ENCODE data around the gene ANKRD27. TPM values are rescaled to one million over a fixed set of nuclear protein-coding genes. Genes with fewer than 3 reads are reported as not detected.
"Not testable (repeated sequence)": the region's sequence is repeated elsewhere in the genome, so short reads cannot be mapped to it uniquely, and the experiment has no call there.

The ANKRD27 gene
- total and polyA plus RNA-seq, 4 donors = 13.8 to 20.7 (median 17.9) TPM

DNA sequence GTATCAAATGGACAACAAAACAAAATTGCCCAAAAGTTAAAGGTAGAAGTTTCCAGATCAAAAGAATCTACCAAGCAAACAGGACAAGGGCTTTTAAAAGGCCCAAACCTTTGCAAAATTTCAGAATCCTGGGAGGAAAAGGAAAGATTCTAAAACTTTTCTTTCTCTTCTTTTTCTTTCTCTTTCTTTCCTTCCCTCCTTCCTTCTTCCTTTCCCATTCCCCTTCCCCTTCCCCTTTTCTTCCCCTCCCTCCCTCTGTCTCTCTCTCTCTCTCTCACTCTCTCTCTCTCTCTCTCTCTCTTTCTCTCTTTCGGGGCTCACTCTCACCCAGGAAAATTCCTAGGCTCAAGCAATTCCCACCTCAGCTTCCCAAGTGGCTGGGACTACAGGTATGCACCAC is 98.2 kb downstream of the ANKRD27 start:
- Histone ChIP-seq H3K4me3 (ENCODE audit: low read depth, low read length) (no peak overlapping the region), H3K36me3 (ENCODE audit: control insufficient read depth, insufficient read depth, low read length) (no peaks in the 10 kb centered on the region), H3K27me3 (ENCODE audit: control insufficient read depth, insufficient read depth, low read length) (no peaks in the 10 kb centered on the region), H3K27ac (ENCODE audit: low read depth, low read length) (no peak overlapping the region), H3K4me1 (ENCODE audit: control insufficient read depth, insufficient read depth, low read length) (peaks cover 5% of the 10 kb centered on the region), H3K9me3 (ENCODE audit: control insufficient read depth, insufficient read depth, low read length) (no peaks in the 10 kb centered on the region)
- no peak for DNase-seq (ENCODE audit: low read depth in 4 of 6, low spot score in 6 of 6)
- WGBS (ENCODE audit: insufficient coverage) = no CpG with 5 or more reads among the region's 1 CpG

DNA sequence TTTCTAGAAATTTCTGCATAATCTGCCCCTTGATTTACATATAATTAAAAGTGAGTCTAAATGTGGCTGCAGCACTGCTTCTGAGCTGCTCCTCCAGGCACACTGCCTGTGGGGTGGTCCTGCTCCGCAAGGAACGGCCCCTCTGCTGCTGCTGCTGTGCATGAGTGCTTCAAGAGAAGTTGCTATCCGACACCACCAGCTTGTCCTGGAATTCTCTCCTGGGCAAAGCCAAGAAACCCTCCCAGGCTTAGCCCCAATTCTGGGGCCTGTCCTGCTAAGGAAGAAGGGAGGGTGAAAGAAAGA is 101.5 kb downstream of the ANKRD27 start:
- DNase-seq (ENCODE audit: low read depth in 4 of 6, low spot score in 6 of 6) = no peak
- Histone ChIP-seq H3K4me1 (ENCODE audit: control insufficient read depth, insufficient read depth, low read length) (peaks cover 6% of the 10 kb centered on the region), H3K4me3 (ENCODE audit: low read depth, low read length) (no peak overlapping the region), H3K36me3 (ENCODE audit: control insufficient read depth, insufficient read depth, low read length) (no peaks in the 10 kb centered on the region), H3K27ac (ENCODE audit: low read depth, low read length) (no peak overlapping the region), H3K9me3 (ENCODE audit: control insufficient read depth, insufficient read depth, low read length) (no peaks in the 10 kb centered on the region), H3K27me3 (ENCODE audit: control insufficient read depth, insufficient read depth, low read length) (no peaks in the 10 kb centered on the region)
- 50% methylated on average over 2 of the region's 3 CpGs for whole genome bisulfite sequencing (ENCODE audit: insufficient coverage)

DNA sequence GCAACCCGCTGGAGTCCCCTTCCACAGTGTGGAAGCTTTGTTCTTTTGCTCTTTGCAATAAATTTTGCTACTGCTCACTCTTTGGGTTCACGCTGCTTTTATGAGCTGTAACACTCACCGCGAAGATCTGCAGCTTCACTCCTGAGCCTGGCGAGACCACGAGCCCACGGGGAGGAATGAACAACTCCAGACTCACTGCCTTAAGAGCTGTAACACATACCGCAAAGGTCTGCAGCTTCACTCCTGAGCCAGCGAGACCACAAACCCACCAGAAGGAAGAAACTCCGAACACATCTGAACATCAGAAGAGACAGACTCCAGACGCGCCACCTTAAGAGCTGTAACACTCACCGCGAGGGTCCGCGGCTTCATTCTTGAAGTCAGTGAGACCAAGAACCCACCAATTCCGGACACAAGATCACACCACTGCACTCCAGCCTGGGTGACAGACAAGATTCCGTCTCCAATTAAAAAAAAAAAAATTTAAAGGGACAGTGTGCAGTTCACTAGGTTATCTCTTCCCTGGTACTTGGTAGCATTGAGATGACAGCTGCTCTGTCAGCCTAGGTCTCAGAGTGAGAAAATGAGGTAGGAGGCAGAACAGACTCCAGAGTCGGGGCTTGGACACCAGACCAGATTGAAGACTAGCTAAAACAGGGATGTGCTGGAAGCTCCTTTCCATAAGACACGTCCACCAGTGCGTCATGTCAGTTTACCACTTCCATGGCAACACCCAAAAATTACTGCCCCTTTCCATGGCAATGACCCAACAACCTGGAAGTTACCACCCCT is 102.1 kb downstream of the ANKRD27 start:
- DNase-seq (ENCODE audit: low read depth in 4 of 6, low spot score in 6 of 6); H3K27me3 ChIP-seq (ENCODE audit: control insufficient read depth, insufficient read depth, low read length); H3K4me3 ChIP-seq (ENCODE audit: low read depth, low read length); H3K36me3 ChIP-seq (ENCODE audit: control insufficient read depth, insufficient read depth, low read length); H3K4me1 ChIP-seq (ENCODE audit: control insufficient read depth, insufficient read depth, low read length); H3K9me3 ChIP-seq (ENCODE audit: control insufficient read depth, insufficient read depth, low read length); H3K27ac ChIP-seq (ENCODE audit: low read depth, low read length): not testable (repeated sequence)
- 70% methylated on average over 6 of the region's 21 CpGs for WGBS (ENCODE audit: insufficient coverage)

DNA sequence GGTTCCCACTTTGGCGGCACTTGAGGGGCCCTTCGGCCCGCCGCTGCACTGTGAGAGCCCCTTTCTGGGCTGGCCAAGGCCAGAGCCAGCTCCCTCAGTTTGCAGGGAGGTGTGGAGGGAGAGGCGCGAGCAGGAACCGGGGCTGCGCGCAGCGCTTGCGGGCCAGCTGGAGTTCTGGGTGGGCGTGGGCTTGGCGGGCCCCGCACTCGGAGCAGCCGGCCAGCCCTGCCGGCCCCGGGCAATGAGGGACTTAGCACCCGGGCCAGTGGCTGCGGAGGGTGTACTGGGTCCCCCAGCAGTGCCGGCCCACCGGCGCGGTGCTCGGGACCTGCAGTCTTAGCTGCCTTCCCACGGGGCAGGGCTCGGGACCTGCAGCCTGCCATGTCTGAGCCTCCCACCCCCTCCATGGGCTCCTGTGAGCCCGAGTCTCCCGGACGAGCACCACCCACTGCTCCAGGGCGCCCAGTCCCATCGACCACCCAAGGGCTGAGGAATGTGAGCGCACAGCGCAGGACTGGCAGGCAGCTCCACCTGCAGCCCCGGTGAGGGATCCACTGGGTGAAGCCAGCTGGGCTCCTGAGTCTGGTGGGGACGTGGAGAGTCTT is 103.4 kb downstream of the ANKRD27 start:
- H3K4me1 ChIP-seq (ENCODE audit: control insufficient read depth, insufficient read depth, low read length); H3K36me3 ChIP-seq (ENCODE audit: control insufficient read depth, insufficient read depth, low read length); H3K27me3 ChIP-seq (ENCODE audit: control insufficient read depth, insufficient read depth, low read length); H3K9me3 ChIP-seq (ENCODE audit: control insufficient read depth, insufficient read depth, low read length); H3K4me3 ChIP-seq (ENCODE audit: low read depth, low read length); DNase-seq (ENCODE audit: low read depth in 4 of 6, low spot score in 6 of 6); H3K27ac ChIP-seq (ENCODE audit: low read depth, low read length): not testable (repeated sequence)
- 87% methylated on average over 15 of the region's 36 CpGs for WGBS (ENCODE audit: insufficient coverage)

DNA sequence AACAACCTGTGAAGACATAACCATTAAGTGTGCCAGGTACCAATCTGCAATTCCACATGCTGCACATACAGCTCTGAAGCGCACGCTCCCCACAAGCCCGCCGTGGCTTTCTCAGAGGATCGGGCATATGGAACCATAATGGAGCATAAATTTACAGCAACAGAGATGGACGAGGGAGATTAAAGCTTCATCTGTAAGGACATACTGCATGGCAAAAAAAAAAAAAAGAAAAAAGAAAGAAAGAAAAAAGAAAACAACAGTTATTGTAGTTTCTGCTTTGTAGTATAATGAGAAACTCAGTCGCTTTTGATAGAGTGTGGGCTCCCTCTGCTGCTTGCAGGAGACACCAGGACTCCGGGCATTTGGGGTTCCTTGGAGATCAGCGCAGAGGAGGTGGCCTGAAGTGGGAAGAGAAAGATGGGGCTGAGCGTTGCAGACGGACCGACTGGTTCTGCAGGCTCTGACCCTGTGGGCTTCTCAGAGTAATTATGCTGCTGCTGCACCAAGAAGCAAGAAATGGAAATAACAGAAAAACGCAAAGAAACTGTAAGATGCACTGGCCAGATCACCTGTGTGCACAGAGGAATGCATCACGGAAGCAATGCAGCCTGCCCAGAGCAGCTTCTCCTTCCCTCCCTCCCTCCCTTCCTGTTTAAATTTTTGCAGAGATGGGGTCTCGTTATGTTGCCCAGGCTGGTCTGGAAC is 104.7 kb downstream of the ANKRD27 start:
- no peak overlapping the region for H3K4me3 ChIP-seq (ENCODE audit: low read depth, low read length)

DNA sequence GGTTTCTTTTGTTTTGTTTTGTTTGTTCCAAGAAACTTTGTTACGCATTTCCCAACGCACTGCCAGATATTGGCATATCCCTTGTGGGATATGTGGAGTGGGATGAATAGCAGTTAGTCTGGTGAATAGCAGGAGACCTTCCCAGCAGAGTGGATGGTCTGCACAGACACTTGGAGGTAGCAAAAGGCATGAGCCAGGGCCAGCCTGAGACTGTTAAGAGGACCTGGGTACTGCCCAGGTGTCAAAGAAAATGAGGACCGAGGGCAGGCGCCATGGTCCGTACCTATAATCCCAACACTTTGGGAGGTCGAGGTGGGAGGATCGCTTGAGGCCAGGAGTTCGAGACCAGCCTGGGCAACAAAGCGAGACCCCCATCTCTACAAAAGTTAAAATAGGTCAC is 107.5 kb downstream of the ANKRD27 start:
- no peak for DNase-seq (ENCODE audit: low read depth in 4 of 6, low spot score in 6 of 6)
- Histone ChIP-seq H3K27me3 (ENCODE audit: control insufficient read depth, insufficient read depth, low read length) (no peaks in the 10 kb centered on the region), H3K27ac (ENCODE audit: low read depth, low read length) (no peak overlapping the region), H3K36me3 (ENCODE audit: control insufficient read depth, insufficient read depth, low read length) (no peaks in the 10 kb centered on the region), H3K4me1 (ENCODE audit: control insufficient read depth, insufficient read depth, low read length) (peaks cover 6% of the 10 kb centered on the region), H3K4me3 (ENCODE audit: low read depth, low read length) (no peak overlapping the region), H3K9me3 (ENCODE audit: control insufficient read depth, insufficient read depth, low read length) (no peaks in the 10 kb centered on the region)
- 96% methylated on average over 3 of the region's 9 CpGs for WGBS (ENCODE audit: insufficient coverage)

More for the DNA sequence above, 104.7 kb downstream of the ANKRD27 start:
- Histone ChIP-seq H3K4me1 (ENCODE audit: control insufficient read depth, insufficient read depth, low read length) (peaks cover 6% of the 10 kb centered on the region), H3K36me3 (ENCODE audit: control insufficient read depth, insufficient read depth, low read length) (no peaks in the 10 kb centered on the region), H3K27me3 (ENCODE audit: control insufficient read depth, insufficient read depth, low read length) (no peaks in the 10 kb centered on the region), H3K27ac (ENCODE audit: low read depth, low read length) (no peak overlapping the region), H3K9me3 (ENCODE audit: control insufficient read depth, insufficient read depth, low read length) (no peaks in the 10 kb centered on the region)
- DNase-seq (ENCODE audit: low read depth in 4 of 6, low spot score in 6 of 6) = peak; percentile 24 to 94 (median 56)
- 46% methylated on average over 14 of the region's 15 CpGs for WGBS (ENCODE audit: insufficient coverage)

DNA sequence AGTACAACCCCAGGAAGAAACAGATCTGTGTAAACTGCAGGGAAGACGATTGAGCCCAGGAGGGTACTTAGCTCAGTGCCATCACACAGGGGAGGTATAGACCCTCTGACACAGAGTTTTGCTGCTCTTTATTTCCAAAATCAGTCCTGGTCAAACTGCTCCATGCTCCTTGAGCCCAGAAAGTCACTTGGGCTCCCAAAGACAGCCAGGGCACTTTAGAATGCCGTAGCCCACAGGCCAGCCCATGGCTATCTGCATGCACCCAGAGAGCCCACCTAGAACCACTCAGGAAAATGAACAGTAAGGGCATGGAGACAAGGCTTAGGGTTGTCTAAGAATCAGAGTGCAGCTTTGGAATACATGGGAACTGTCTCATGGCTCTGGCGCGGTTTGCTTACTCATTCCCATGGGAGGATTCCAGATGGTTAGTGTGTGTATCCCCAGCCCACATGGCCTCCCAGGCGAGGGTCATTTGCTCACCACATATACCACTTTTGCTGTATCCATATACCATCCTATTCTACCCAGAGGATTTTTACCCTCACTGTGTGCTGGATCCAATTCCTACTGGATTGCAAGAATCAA is 108.6 kb downstream of the ANKRD27 start:
- 81% methylated on average over 2 of the region's 5 CpGs for WGBS (ENCODE audit: insufficient coverage)
- DNase-seq (ENCODE audit: low read depth in 4 of 6, low spot score in 6 of 6) = no peak

DNA sequence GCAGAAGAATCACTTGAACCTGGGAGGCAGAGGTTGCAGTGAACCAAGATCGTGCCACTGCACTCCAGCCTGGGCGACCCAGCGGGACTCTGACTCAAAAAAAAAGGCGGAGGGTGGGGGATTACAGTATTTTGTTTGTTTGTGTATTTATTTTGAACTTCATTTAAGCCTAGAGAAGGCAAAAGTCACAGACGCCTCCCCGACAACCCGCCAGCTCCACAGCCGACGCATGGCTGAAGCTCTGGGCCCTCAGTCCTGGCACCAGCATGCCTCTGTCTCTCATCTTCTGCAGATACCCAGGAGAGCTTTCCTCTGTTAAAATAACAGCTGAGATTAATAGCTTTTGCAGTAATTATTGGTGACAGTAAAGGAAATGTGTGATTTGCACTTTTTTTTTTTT is 111.2 kb downstream of the ANKRD27 start:
- 100% methylated on average over 2 of the region's 9 CpGs for WGBS (ENCODE audit: insufficient coverage)
- H3K36me3 ChIP-seq (ENCODE audit: control insufficient read depth, insufficient read depth, low read length) = no peaks in the 10 kb centered on the region
- H3K27ac ChIP-seq (ENCODE audit: low read depth, low read length) = no peak overlapping the region
- H3K4me3 ChIP-seq (ENCODE audit: low read depth, low read length) = no peak overlapping the region
- H3K9me3 ChIP-seq (ENCODE audit: control insufficient read depth, insufficient read depth, low read length) = no peaks in the 10 kb centered on the region
- H3K4me1 ChIP-seq (ENCODE audit: control insufficient read depth, insufficient read depth, low read length) = no peaks in the 10 kb centered on the region
- DNase-seq (ENCODE audit: low read depth in 4 of 6, low spot score in 6 of 6) = no peak
- no peaks in the 10 kb centered on the region for H3K27me3 ChIP-seq (ENCODE audit: control insufficient read depth, insufficient read depth, low read length)

More for the DNA sequence above, 108.6 kb downstream of the ANKRD27 start:
- Histone ChIP-seq H3K36me3 (ENCODE audit: control insufficient read depth, insufficient read depth, low read length) (no peaks in the 10 kb centered on the region), H3K4me3 (ENCODE audit: low read depth, low read length) (no peak overlapping the region), H3K27ac (ENCODE audit: low read depth, low read length) (no peak overlapping the region), H3K4me1 (ENCODE audit: control insufficient read depth, insufficient read depth, low read length) (peaks cover 6% of the 10 kb centered on the region), H3K9me3 (ENCODE audit: control insufficient read depth, insufficient read depth, low read length) (no peaks in the 10 kb centered on the region), H3K27me3 (ENCODE audit: control insufficient read depth, insufficient read depth, low read length) (no peaks in the 10 kb centered on the region)

DNA sequence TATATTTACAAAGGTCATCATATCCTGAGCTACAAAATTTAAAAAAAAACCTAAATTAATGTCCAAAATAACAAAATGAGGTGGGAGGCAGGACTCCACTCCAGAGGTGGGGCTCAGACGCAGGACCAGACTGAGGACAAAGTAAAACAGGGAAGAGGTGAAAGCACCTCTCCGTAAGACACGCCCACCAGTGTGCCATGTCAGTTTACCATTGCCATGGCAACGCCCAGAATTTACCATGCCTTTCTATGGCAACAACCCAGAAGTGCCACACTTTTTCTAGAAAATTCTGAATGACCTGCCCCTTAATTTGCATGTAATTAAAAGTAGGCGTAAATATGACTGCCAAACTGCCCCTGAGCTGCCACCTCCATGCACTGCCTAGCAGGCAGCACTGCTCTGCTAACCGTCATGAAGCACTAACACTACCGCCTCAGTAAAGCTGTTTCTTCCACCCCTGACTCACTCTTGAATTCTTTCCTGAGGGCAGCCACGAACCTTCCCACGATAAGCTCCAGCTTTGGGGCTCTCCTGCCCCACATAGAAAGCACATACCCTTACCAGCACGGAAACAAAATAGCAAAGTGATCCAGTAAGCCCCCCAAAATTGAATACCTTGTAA is 116.3 kb downstream of the ANKRD27 start:
- 36% methylated on average over 9 of the region's 10 CpGs for WGBS (ENCODE audit: insufficient coverage)
- Histone ChIP-seq H3K27ac (ENCODE audit: low read depth, low read length) (no peak overlapping the region), H3K4me3 (ENCODE audit: low read depth, low read length) (no peak overlapping the region), H3K36me3 (ENCODE audit: control insufficient read depth, insufficient read depth, low read length) (no peaks in the 10 kb centered on the region), H3K27me3 (ENCODE audit: control insufficient read depth, insufficient read depth, low read length) (no peaks in the 10 kb centered on the region), H3K9me3 (ENCODE audit: control insufficient read depth, insufficient read depth, low read length) (no peaks in the 10 kb centered on the region), H3K4me1 (ENCODE audit: control insufficient read depth, insufficient read depth, low read length) (no peaks in the 10 kb centered on the region)
- DNase-seq (ENCODE audit: low read depth in 4 of 6, low spot score in 6 of 6) = no peak
